Stimulated activated CD4-positive, alpha-beta T cell treated with anti-CD3 and anti-CD28 coated beads, Interleukin-4, amount 100 ng/mL, for 24 hours (primary cell): ENCODE results near the gene ZSCAN31.
"Not testable (repeated sequence)": the region's sequence is repeated elsewhere in the genome, so short reads cannot be mapped to it uniquely, and the experiment has no call there.

Experiments used
- DNase-seq: peaks from one replicate; pipeline ENCODE4 v3.0.0-alpha.2; 2020

Gene ZSCAN31

GRCh38 chr6:28351493-28351925 lies 15.6 kb upstream of the ZSCAN31 start:
- no peak for DNase-seq

GRCh38 chr6:28351087-28351486 lies 15.1 kb upstream of the ZSCAN31 start:
- no peak for DNase-seq

DNA sequence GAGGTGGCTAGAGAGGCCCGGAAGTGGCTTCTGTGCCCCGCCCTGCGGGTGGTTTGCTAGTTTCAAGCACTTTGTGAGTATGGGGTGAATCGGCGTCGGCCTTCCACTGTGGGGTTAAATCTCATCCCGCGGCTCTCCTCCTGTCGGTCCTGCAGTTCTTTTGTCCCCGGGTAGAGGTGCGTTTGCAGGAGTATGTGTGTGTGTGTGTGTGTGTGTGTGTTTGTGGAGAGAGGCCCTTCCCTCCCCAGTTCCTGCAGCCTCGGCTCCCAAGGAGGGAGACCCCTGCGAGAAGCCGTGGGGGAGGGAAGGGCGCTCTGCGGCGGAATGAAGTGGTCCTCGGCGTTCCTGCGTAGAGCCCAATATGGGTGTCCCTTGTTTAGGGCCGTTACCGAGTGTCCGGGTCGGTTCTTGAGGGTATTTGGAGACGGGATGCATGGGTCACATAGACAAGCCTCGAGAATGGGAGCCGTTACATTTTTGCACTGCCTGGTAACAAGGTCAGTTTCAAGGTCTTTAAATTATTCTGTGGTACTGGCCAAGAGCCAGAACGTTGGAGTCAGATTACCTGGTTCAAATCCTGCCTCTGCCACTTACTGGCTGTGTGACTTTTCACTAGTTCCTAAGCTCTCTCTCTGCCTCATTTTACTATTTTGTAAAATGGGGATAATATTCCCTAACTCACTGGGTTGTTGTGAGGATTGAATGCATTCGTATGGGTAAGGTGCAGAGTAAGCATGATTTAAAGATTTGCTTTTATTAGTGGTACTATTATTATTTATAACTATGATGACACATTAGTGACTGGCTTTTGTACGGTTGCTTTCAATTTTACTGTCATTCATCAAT lies 14.2 kb upstream of the ZSCAN31 start, which contains the start of gene ZKSCAN3:
Gene ZKSCAN3 (plus strand): TSS at position 56 of the 846 bp plus-strand sequence. CDS start 9,640 bp downstream, outside the sequence.
- peak; percentile 90 for DNase-seq

DNA sequence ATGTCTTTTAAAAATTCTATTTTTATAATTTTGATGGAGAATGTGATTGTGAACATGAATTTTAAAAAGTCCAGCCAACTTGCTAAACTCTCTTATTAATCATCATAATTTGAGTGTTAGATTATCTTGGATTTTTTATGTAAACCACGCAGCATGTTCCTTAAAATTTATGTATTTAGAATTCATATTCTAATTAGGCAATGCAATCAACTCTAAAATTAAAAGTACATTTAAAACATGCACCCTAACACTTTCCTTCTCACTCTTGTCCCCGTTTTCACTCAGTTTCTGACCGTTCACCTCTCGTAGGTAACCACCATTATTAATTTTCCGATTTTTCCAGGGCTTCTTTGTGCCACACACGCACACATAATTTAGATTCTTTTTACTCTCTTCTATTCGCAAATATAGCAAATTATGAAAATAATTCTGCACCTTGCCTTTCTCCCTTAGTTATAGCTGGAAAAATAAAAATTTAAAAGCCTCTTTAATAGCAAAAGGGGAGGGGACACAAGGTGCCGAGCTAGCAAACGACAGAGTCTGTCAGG lies 13.5 kb upstream of the ZSCAN31 start:
- no peak for DNase-seq

DNA sequence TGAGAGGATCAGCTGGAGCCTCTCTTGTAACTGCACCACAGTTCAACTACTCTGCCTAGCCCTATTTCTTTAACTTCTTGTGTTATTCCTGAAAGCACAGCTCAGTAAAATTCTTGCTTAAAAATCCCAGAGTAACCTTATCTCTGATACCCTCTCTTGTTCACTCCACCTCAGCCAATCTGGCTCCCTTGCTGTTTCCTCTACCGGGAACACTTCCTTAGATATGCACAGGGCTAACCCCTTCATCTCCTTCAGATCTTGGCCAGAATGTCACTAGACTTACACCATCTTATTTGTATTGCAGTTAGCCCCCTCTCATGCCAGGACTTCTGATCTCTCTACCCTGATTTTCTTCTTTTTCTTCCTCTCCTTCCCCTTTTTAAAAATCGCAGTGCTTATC lies 11.2 kb upstream of the ZSCAN31 start:
- no peak for DNase-seq

- no peak for DNase-seq
Measured at GRCh38 chr6:28345201-28345600, 9.3 kb upstream of the ZSCAN31 start.

DNA sequence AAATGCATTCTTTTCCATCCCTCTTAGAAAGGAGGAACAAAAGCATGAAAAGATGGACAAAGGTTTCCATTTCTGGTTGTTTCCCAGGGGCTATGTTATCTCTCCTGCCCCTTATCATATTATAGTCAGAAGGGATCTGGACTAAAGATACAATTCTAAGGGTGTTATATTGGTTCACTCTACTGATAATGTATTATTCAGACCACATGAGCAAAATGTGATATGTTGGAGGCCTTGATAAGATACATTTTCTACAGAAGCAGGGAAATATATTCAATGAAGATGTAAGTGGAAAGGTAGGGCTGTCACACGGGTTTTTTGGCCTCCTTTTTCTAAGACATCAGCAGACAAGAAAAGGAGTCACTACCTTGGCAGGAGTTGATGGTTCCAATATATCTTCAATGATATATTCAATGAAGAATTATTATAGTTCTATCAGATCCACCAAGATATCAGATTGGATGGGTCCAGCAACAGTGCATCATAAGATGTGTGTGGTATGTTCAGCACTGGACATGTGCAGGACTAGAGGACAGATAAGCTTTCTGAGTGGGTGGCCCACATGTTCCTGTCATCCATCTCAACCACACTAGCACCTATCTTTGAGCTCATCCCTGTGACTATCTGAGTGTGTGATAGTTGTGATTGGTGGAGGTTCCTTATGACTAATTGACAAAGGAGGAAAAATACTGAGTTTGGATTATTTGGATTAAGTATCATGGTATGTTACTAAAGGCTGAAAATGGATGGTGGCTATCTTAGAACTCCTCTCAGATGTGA lies 8.1 kb upstream of the ZSCAN31 start:
- no peak for DNase-seq

DNA sequence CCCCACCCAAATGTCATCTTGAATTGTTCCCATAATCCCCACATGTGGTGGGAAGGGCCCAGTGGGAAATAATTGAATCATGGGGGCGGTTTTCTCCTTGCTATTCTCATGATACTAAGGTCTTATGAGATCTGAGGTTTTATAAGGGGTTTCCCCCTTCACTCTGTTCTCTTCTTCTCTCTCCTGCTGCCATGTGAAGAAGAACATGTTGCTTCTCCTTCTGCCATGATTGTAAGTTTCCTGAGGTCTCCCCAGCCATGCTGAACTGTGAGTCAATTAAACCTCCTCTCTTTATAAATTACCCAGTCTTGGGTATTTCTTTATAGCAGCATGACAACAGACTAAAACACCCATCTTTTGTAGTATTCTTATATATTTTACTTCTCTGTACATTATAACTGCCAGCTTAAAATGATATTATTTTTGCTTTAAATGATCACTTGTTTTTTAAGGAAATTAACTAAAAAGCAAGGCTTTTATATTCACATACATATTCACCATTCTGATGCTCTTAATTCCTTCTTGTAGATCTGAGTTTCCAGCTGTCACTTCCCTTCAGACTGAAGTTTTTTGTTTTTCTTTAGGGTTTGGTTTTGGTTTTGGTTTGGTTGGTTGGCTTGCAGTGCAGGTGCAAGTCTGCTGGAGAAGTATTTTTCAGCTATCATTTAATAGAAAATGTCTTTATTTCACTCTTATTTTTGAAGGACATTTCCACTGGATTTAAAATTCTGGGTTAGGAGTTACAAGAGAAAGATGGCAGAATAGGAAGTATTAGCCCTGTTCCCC lies 4.6 kb upstream of the ZSCAN31 start:
- no peak for DNase-seq

- DNase-seq = no peak
Measured at GRCh38 chr6:28337121-28337520, 1.2 kb upstream of the ZSCAN31 start.

DNA sequence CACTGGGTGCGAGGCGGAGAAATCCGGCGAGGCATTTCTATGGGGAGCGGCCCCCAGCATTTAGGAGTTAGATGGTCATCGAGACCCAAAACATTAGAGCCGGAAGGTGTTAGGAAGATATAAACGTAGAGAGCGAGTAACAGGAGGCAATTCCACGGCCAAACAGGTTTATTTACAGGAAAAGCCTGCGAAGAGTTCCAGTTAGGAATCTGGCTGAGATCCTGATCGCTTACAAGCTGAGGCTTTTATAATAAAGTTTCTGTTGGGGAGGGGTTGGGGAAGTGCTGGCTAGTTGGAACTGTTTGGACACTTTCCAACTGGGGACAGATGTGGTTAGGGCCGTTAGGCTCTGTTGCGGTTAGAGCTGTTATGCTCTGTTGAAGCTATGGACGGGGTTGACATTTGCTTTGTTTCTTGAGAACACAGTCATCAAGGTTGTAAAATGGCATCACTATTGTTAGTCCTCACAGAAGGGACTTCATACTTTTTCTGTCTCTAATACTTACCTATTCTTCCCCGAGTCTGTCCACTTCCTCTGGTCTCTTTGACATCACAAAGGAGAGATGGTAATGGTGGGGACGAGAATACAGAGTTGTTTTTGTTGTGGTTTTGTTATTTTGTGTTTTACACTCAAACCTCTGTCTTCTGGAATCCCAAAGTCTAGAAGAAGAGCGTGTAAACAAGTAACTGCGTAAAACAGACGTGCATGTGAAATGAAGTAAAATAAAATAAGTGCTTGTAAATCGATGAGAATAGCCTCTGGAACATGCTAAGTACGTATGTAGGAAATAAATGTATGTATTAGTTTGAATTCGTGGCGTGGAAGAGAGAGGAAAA lies 554 bp upstream of the ZSCAN31 start:
- peak; percentile 11 for DNase-seq

GRCh38 chr6:28335040-28335563 lies 846 bp downstream of the ZSCAN31 start:
- DNase-seq = no peak

DNA sequence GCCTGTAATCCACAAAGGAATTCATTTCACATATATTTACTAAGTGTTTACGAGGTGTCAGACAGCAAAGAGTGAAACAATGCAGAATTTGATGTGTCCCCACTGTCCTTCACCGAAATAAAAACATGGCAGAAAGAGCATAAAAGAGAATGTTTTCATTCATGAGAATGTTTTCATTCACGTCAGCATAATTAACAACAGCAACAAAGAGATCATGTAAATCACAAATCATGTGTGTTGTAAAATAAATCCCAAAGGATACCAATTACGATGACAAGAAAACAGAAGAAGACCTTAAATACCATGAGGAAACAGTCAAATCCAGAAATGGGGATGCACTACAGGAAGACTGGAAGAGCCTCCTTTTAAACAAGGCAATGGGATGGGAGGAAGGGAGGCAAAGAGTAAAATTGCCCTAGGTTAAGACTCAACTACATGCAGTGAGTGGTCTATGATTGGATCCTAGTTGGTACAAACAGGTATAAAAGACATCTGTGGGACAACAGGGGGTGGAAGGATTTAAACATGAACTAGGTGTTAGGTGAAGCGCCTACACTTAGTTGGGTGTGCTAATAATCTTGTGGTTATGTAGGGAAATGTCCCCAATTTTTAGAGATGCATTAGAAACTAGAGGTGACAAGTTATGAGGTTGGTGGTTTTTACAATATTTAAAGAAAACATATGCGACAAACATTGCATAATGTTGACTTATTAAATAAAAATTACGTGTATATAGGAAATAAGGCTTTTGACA lies 1.5 kb downstream of the ZSCAN31 start:
- no peak for DNase-seq

GRCh38 chr6:28333599-28334018 lies 2.3 kb downstream of the ZSCAN31 start:
- DNase-seq = no peak

DNA sequence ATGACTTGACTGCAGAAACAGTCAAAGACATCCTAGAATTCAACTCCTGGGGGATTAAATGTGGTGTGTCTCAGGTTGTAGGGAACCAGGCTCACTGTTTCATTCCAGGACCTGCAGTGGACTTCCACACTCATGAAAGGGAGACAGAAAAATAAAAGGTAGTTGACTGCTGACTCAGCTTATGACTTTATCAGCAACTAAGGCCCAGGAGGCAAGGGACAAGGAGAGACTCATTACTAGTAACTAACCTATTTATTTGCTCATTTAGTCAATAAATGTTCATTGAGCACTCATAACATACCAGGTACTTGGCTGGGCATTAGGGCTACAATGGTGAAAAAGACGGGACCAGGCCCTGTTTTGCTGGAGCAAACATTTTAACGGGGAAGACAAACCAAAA lies 2.9 kb downstream of the ZSCAN31 start:
- DNase-seq = no peak

DNA sequence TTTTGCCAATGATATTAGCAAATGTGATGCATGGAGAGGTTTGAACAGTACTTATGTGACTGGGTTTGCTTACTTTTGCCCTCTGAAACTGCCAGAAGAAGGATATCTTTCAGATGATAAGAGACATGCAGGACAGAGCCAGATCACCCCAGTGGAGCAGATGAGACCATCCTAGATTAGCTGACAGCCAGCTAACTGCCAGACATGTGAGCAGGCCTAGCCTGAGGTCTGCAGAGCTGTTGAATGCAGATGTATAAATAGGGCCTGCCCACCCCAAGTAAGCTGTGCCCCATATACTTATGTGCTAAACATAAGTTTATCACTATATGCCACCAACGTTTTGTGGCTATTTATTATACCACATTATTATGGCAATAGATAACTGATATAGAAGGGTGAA lies 5.9 kb downstream of the ZSCAN31 start:
- DNase-seq = no peak

DNA sequence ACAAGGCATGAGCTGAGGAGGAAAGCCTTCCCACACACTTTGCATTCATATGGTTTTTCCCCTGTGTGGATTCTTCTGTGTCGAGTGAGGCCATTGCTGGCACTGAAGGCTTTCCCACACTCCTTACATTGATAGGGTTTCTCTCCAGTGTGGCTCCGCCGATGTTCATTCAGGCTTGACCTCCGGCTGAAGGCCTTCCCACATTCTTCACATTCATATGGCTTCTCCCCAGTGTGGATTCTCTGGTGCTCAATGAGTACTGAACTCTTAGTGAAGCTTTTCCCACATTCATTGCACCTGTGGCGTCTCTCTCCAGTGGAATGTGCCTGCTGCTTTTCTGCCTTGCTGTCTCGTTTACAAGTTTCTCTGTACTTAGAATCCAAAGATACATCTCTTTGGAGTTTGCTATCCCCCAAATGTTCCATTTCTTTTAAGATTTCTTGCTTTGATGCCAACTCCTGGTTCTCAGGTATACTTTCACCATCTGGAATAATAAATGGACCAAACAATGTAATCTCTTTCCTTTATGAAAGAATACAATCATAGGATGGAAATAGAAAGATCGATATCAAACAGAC lies 9.5 kb downstream of the ZSCAN31 start:
- no peak for DNase-seq

DNA sequence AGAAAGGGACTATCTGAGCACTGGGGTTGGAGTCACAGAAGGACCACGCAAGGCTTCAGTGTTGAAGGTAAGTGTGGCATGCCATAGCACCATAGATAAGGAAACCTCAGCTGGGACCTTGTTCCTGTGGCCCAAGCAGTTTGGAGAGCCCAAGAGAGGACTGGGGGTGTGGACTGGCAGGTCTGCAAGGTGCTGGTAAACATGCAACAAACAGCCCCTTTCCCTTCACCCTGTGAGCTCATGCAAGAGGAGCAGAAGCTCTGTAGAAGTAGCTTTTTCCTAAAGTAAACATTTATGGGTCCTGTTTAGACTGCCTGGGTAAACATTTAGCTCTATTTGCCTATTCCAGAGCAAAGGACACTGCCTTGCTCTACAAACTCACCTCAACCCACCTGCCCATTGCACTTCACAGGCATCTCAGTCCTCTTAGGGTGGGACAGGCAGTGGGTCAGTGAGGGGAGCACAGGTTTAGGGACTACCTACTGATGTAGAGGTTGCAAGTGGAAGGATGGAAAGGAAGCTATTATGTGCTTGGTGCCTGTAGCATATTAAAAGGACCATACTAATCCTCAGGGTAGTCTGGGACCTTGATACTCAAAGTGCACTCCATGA lies 12.0 kb downstream of the ZSCAN31 start:
- no peak for DNase-seq

DNA sequence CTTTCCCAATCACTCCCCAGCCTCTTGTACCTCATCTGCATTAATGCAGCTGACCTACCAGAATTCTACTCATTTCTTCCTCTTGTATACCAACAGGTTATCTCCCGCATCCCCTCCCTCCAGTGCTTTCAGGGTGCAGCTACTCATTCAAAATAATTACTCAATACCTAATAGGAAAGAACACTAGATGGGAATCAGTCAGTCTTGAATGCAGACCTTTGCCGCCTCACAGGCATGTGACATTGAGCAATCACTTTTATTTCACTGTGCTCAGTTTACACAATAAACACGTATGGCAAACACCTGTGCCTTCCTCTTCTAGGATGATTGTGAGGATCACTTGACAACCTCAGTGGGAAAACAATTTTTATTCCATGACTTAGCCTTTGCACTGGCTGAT lies 13.3 kb downstream of the ZSCAN31 start:
- DNase-seq = no peak

GRCh38 chr6:28317866-28318265 lies 18.1 kb downstream of the ZSCAN31 start:
- DNase-seq = not testable (repeated sequence)

- no peak for DNase-seq
Measured at GRCh38 chr6:28315628-28316027, 20.3 kb downstream of the ZSCAN31 start.
